HepG2 (cell line): ENCODE measurements around the gene CSNK1D. TPM values are rescaled to one million over a fixed set of nuclear protein-coding genes. Genes with fewer than 3 reads are reported as not detected.

ENCODE experiments used
- CAMTA2 ChIP-seq: sonication (generic); formaldehyde crosslinking; IDR thresholded peaks from 2 replicates; pipeline ENCODE4 v1.4.0; 2020; ENCODE audit warnings: mild to moderate bottlenecking, missing genetic modification reagents, borderline replicate concordance
- CBX1 ChIP-seq: IDR thresholded peaks from one replicate; pipeline ENCODE4 v1.6.1; 2016; ENCODE audit warnings: antibody characterized with exemption, low read depth
- CCAR2 ChIP-seq: fragments of 200-400 bp; formaldehyde crosslinking; optimal IDR thresholded peaks from 2 replicates; pipeline ENCODE3; 2018; ENCODE audit warnings: low read depth, mild to moderate bottlenecking, low read length, moderate library complexity
- MBNL3 ChIP-seq: fragments of 250-450 bp; sonication (Bioruptor Pico); conservative IDR thresholded peaks from 2 replicates; pipeline ENCODE4 v1.8.0; 2022; ENCODE audit warnings: mild to moderate bottlenecking, inconsistent platforms
- PBX3 ChIP-seq: sonication (generic); formaldehyde crosslinking; IDR thresholded peaks from 2 replicates; pipeline ENCODE4 v1.8.1; 2023; ENCODE audit warnings: missing genetic modification reagents, inconsistent platforms, borderline replicate concordance
- PLRG1 ChIP-seq: fragments of 450-650 bp; conservative IDR thresholded peaks from 2 replicates; pipeline ENCODE4 v1.6.1; 2016
- REPIN1 ChIP-seq: sonication (generic); formaldehyde crosslinking; IDR thresholded peaks from 2 replicates; pipeline ENCODE4 v1.8.0; 2022; ENCODE audit warnings: missing genetic modification reagents, low read depth, mild to moderate bottlenecking, borderline replicate concordance
- RXRB ChIP-seq: IDR thresholded peaks from 2 replicates; pipeline ENCODE4 v1.6.1; 2016; ENCODE audit warnings: borderline replicate concordance, missing genetic modification reagents, missing compliant biosample characterization
- SIX1 ChIP-seq: sonication (generic); formaldehyde crosslinking; IDR thresholded peaks from 2 replicates; pipeline ENCODE4 v1.4.0; 2020; ENCODE audit warnings: missing genetic modification reagents, borderline replicate concordance
- THAP7 ChIP-seq: sonication (generic); formaldehyde crosslinking; IDR thresholded peaks from 2 replicates; pipeline ENCODE4 v1.8.1; 2023; ENCODE audit warnings: mild to moderate bottlenecking, missing genetic modification reagents
- THRA ChIP-seq: sonication (generic); formaldehyde crosslinking; IDR thresholded peaks from 2 replicates; pipeline ENCODE4 v1.4.0; 2020; ENCODE audit warnings: missing genetic modification reagents, borderline replicate concordance
- U2AF2 ChIP-seq: fragments of 200-400 bp; formaldehyde crosslinking; IDR thresholded peaks from 2 replicates; pipeline ENCODE4 v1.6.1; 2017; ENCODE audit warnings: low read depth, mild to moderate bottlenecking, low read length
- YEATS2 ChIP-seq: sonication (generic); formaldehyde crosslinking; IDR thresholded peaks from 2 replicates; pipeline ENCODE4 v1.4.0; 2020; ENCODE audit warnings: missing genetic modification reagents, borderline replicate concordance
- ZNF18 ChIP-seq: sonication (generic); formaldehyde crosslinking; IDR thresholded peaks from 2 replicates; pipeline ENCODE4 v1.8.0; 2022; ENCODE audit warnings: mild to moderate bottlenecking, missing genetic modification reagents; ENCODE audit not compliant: insufficient replicate concordance
- ZNF24 ChIP-seq: fragments of 450-650 bp; IDR thresholded peaks from 2 replicates; pipeline ENCODE4 v1.6.1; 2017; ENCODE audit warnings: antibody characterized with exemption, mild to moderate bottlenecking
- ZNF253 ChIP-seq: sonication (generic); formaldehyde crosslinking; IDR thresholded peaks from 2 replicates; pipeline ENCODE4 v1.8.0; 2022; ENCODE audit warnings: mild to moderate bottlenecking, missing genetic modification reagents, borderline replicate concordance
- ZNF329 ChIP-seq: sonication (generic); formaldehyde crosslinking; IDR thresholded peaks from 2 replicates; pipeline ENCODE4 v1.9.0; 2021; ENCODE audit warnings: low read depth, mild to moderate bottlenecking, missing genetic modification reagents
- ZNF510 ChIP-seq: sonication (generic); formaldehyde crosslinking; IDR thresholded peaks from 2 replicates; pipeline ENCODE4 v1.4.0; 2020; ENCODE audit warnings: low read depth, mild to moderate bottlenecking, missing genetic modification reagents
- ZNF569 ChIP-seq: sonication (generic); formaldehyde crosslinking; IDR thresholded peaks from 2 replicates; pipeline ENCODE4 v1.5.0; 2020; ENCODE audit warnings: mild to moderate bottlenecking, missing genetic modification reagents, moderate library complexity, borderline replicate concordance
- ZNF660 ChIP-seq: sonication (generic); formaldehyde crosslinking; IDR thresholded peaks from 2 replicates; pipeline ENCODE4 v1.5.1; 2020; ENCODE audit warnings: mild to moderate bottlenecking, low read depth, missing genetic modification reagents, borderline replicate concordance
- ZNF777 ChIP-seq: sonication (generic); formaldehyde crosslinking; IDR thresholded peaks from 2 replicates; pipeline ENCODE4 v1.4.0; 2020; ENCODE audit warnings: missing genetic modification reagents
- polyA plus RNA-seq, 8 experiments: library from polyadenylated mRNA; depleted of rRNA in 3 of 8; stranded (reverse) in 7 of 8; unstranded in 1 of 8; fragments of >200 nt; fragmentation: Illumina TruSeq in 4 of 8; extraction: Trizol in 4 of 8; gene quantifications; 2 replicates each; pipeline versions ENCODE4 v1.2.1 to v1.2.3, GENCODE V29; 2011 to 2016; ENCODE audit warnings: low read depth in 4 of 8, missing spikeins in 1 of 8, mixed read lengths in 1 of 8; ENCODE audit not compliant: insufficient read depth in 1 of 8
- total RNA-seq, 5 experiments: library from RNA; depleted of rRNA; stranded (reverse); fragments of >200 nt; fragmentation: Illumina TruSeq; extraction: Trizol; gene quantifications; 2 replicates each; pipeline ENCODE4 v1.2.3, GENCODE V29; 2016; ENCODE audit warnings: low read depth in 1 of 5

The CSNK1D gene
- total and polyA plus RNA-seq, 2 of the 13 experiments (the other 11 are each of a cell fraction or from before 2014, with no cell fraction given) = 31.5 to 128 TPM

- TF ChIP-seq THRA (CRISPR knock-in tag) = peak; percentile 100
- TF ChIP-seq ZNF777 (CRISPR knock-in tag) = no peak
- no peak for TF ChIP-seq ZNF18 (CRISPR knock-in tag)
- peak; percentile 95 for TF ChIP-seq YEATS2
- no peak for TF ChIP-seq SIX1 (CRISPR knock-in tag)
- TF ChIP-seq ZNF24 = peak; percentile 25; the same call in 1 of the 2 replicates
- no peak for TF ChIP-seq THAP7
- TF ChIP-seq ZNF329 (CRISPR knock-in tag) = peak; percentile 84; the same call in 1 of the 2 replicates
- TF ChIP-seq CAMTA2 (CRISPR knock-in tag) = no peak
- peak; percentile 56 for TF ChIP-seq CBX1
- no peak for TF ChIP-seq CCAR2
- no peak for TF ChIP-seq U2AF2
- peak; percentile 79; the same call in 1 of the 2 replicates for TF ChIP-seq ZNF510 (CRISPR knock-in tag)
- TF ChIP-seq PLRG1 = no peak
- no peak for TF ChIP-seq ZNF569
- no peak for TF ChIP-seq MBNL3 (CRISPR knock-in tag)
- peak; percentile 70; the same call in 1 of the 2 replicates for TF ChIP-seq REPIN1
- no peak for TF ChIP-seq PBX3 (CRISPR knock-in tag)
- TF ChIP-seq ZNF253 (CRISPR knock-in tag) = peak; percentile 95; the same call in 1 of the 2 replicates
- TF ChIP-seq ZNF660 = no peak; the same call in 1 of the 2 replicates
- TF ChIP-seq RXRB (CRISPR knock-in tag) = peak; percentile 100
Measured at GRCh38 chr17:82287868-82288801, 14.6 kb upstream of the CSNK1D start (continued).
